Right lobe of liver (tissue), 6 donors: Measurements from ENCODE around the gene NES. TPM values are rescaled to one million over a fixed set of nuclear protein-coding genes. Genes with fewer than 3 reads are reported as not detected.

Experiments
- ATAC-seq, 4 donors: fragments of 200-7000 bp; cut with Tn5 transposase; one replicate each; pipeline ENCODE4 v1.9.1; 2020; ENCODE audit warnings: mild to moderate bottlenecking in 4 of 4, moderate library complexity in 4 of 4
- DNase-seq, 3 donors: peaks; one replicate each; pipeline ENCODE4 v3.0.0-alpha.2; 2020
- H3K27ac ChIP-seq, 3 donors: fragments of 200-600 bp; one replicate each; pipeline ENCODE4 v1.8.0; 2022
- H3K27me3 ChIP-seq, 2 donors: fragments of 200-600 bp; one replicate each; pipeline ENCODE4 v1.8.0; 2022
- H3K36me3 ChIP-seq, 4 donors: fragments of 200-600 bp; sonication (generic) in 1 of 4; one replicate each; pipeline versions ENCODE4 v1.5.1 to v1.8.0; 2017 to 2022; ENCODE audit warnings: control low read depth in 1 of 4
- H3K4me1 ChIP-seq, 4 donors: fragments of 200-600 bp; sonication (generic) in 1 of 4; one replicate each; pipeline versions ENCODE4 v1.5.1 to v1.8.0; 2017 to 2022; ENCODE audit warnings: control low read depth in 1 of 4
- H3K4me3 ChIP-seq, 3 donors: fragments of 200-600 bp; one replicate each; pipeline ENCODE4 v1.8.0; 2022
- H3K9me3 ChIP-seq, 4 donors: fragments of 200-600 bp; sonication (generic) in 1 of 4; one replicate each; pipeline versions ENCODE4 v1.5.1 to v1.8.0; 2017 to 2022; ENCODE audit warnings: control low read depth in 1 of 4
- CTCF ChIP-seq, 4 donors: fragments of 200-600 bp in 3 of 4; fragments of 450-650 bp in 1 of 4; IDR thresholded peaks; one replicate each; pipeline versions ENCODE4 v1.5.1 to v1.8.0; 2016 to 2022; ENCODE audit warnings: antibody characterized with exemption in 4 of 4, mild to moderate bottlenecking in 2 of 4
- POLR2A ChIP-seq: fragments of 450-650 bp; IDR thresholded peaks from one replicate; pipeline ENCODE4 v1.6.1; 2017; ENCODE audit warnings: antibody characterized with exemption, mild to moderate bottlenecking
- WGBS: methylation state at CpG from one replicate; pipeline ENCODE4 v1.1.6; 2018; ENCODE audit warnings: low coverage, low lambda C conversion rate; ENCODE audit not compliant: insufficient coverage; ENCODE audit errors: missing lambda C conversion rate; 5-methylcytosine and 5-hydroxymethylcytosine counted together
- intact Hi-C, 2 donors: fragments of 100-400 bp; cut with DNase I; formaldehyde crosslinking; loops; one replicate each; pipeline versions ENCODE4 v1.11.2 to v1.14.1; 2022
- total RNA-seq, 6 experiments: library from RNA; depleted of rRNA in 2 of 6; stranded (reverse); fragments of >200 nt in 2 of 6; fragmentation: NEBNext Ultra II Directional in 3 of 6; extraction: Animal tissue kit (Norgen Biotek cat#: 25700) in 3 of 6; gene quantifications; one replicate each; pipeline versions ENCODE4 v1.1.0 to v1.2.4, GENCODE V29; 2016 to 2023
- donor health status: DM: no; HTN: yes; CAD: no.
- donor health status: DM: no; HTN: no; CAD: no.
- donor health status: DM: no; HTN: no; CAD: no.
- donor health status: DM: no; HTN: yes; CAD: no.
- donor health status: DM: no; HTN: yes; CAD: no.

The NES gene
- total RNA-seq, 6 experiments from 2014 or later, result 1.1 to 7.5 (median 2.6) TPM

GRCh38 chr1:156704166-156704711 is 27.0 kb upstream of the NES start:
- intact Hi-C loops, result no loop called here
- no peak overlapping the region for H3K4me3 ChIP-seq
- no peak overlapping the region for H3K27ac ChIP-seq
- no peak for TF ChIP-seq CTCF (IDR thresholded peaks at IDR 0.05)
- no peak for TF ChIP-seq POLR2A
- WGBS, result 39% methylated on average over 6 of the region's 10 CpGs
- ATAC-seq, result no peak
- DNase-seq, result no peak
- no peaks in the 10 kb centered on the region for H3K36me3 ChIP-seq
- peaks cover 0 to 31% of the 10 kb centered on the region in 2 donors for H3K27me3 ChIP-seq
- peaks cover 0 to 16% (median 9%) of the 10 kb centered on the region in 4 donors for H3K4me1 ChIP-seq
- H3K9me3 ChIP-seq, result no peaks in the 10 kb centered on the region

DNA sequence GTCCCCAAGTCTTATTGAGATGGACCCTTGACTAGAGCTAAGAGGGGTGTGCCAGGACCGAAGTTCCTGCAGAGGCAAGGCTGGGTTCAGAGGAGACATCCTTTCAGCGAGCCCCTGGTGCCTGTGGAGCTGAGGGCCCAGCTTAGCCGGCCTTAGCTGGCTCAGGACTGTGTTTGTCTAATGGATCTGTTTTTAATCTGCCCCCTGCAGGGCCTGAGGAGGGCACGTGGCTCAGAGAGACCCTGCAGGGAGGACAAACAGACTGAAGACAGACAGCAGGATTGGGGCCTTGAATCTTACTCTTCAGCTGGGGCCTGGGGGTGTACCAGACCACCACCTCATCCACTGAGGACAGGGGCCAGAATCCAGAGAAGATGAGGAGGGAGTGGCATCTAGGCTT is 26.5 kb upstream of the NES start:
- Histone ChIP-seq H3K4me1 (peaks cover 0 to 16% (median 9%) of the 10 kb centered on the region in 4 donors), H3K9me3 (no peaks in the 10 kb centered on the region), H3K4me3 (no peak overlapping the region), H3K27me3 (peaks cover 0 to 31% of the 10 kb centered on the region in 2 donors), H3K36me3 (no peaks in the 10 kb centered on the region), H3K27ac (no peak overlapping the region)
- DNase-seq (no peak), ATAC-seq (no peak)
- TF ChIP-seq POLR2A, result no peak
- TF ChIP-seq CTCF (IDR thresholded peaks at IDR 0.05), result no peak
- intact Hi-C loops, result no loop called here
- 6% methylated on average over 2 of the region's 4 CpGs for WGBS

- 43% methylated on average over 3 of the region's 4 CpGs for WGBS
- peaks cover 0 to 16% (median 9%) of the 10 kb centered on the region in 4 donors for H3K4me1 ChIP-seq
- no peak for TF ChIP-seq CTCF (IDR thresholded peaks at IDR 0.05)
- no peak for TF ChIP-seq POLR2A
- ATAC-seq, result no peak
- no peak overlapping the region for H3K27ac ChIP-seq
- no peak overlapping the region for H3K4me3 ChIP-seq
- DNase-seq, result no peak
- H3K36me3 ChIP-seq, result no peaks in the 10 kb centered on the region
- no peaks in the 10 kb centered on the region for H3K9me3 ChIP-seq
- peaks cover 0 to 31% of the 10 kb centered on the region in 2 donors for H3K27me3 ChIP-seq
- intact Hi-C loops, result no loop called here
Observed at GRCh38 chr1:156703336-156703735, 26.1 kb upstream of the NES start.

DNA sequence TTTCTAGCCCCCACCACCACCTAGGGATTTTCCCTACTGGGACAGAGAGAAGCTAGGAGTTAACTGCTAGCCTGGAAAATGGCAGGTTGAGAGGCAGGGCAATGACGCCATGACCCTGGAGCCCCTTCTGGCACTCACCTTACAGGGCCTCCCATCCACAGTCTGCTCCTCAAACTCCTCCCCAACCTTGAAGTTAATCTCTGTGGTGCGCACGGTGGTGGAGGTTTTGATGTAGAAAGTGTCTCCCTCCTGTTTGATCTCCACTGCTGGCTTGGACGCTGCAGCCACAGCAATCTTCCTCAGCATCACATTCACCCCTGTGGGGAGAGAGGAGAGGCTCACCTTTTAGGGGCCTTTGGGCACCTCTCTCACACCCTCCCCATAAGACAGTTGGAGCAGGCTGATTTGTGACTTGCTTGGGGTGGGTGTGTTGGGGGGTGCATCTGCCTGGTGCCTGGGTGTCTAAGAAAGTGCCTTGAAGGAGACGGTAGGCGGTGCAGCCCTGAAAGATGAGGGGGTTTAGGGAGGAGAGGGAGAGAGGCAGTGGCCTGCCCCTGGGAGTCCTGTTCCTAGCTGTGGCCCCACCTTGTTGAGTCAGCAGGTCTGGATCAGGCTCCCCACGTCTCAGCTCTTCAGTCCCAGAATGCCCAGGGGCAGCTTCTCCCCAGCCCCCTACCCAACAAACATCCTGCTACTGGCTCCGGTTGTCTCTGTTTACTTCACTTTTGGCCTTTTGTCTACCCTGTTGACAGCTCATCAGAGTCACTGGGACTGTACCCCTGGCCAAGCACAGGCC is 23.7 kb upstream of the NES start:
- H3K4me3 ChIP-seq, result no peak overlapping the region
- TF ChIP-seq POLR2A (no peak), CTCF (IDR thresholded peaks at IDR 0.05) (no peak)
- H3K27ac ChIP-seq, result no peak overlapping the region
- intact Hi-C loops, result no loop called here
- DNase-seq (no peak), ATAC-seq (no peak)
- WGBS, result no CpG with 5 or more reads among the region's 8 CpGs
- H3K4me1 ChIP-seq, result peaks cover 0 to 13% (median 6%) of the 10 kb centered on the region in 4 donors
- no peaks in the 10 kb centered on the region for H3K9me3 ChIP-seq
- H3K27me3 ChIP-seq, result peaks cover 0 to 25% of the 10 kb centered on the region in 2 donors
- no peaks in the 10 kb centered on the region for H3K36me3 ChIP-seq
